Nephron progenitor cell (in vitro differentiated cells): ENCODE results near the gene EFCAB5.
"Not testable (repeated sequence)": the region's sequence is repeated elsewhere in the genome, so short reads cannot be mapped to it uniquely, and the experiment has no call there.

Experiments used
- DNase-seq: peaks from one replicate; pipeline ENCODE4 v3.0.0; 2021
- H3K27ac Mint-ChIP-seq: 2 replicates; pipeline ENCODE4 v1.8.0; 2021; ENCODE audit warnings: mild to moderate bottlenecking, moderate library complexity, mixed read lengths
- H3K27me3 Mint-ChIP-seq: 2 replicates; pipeline ENCODE4 v1.8.0; 2021; ENCODE audit warnings: mild to moderate bottlenecking, low read depth, mixed read lengths; ENCODE audit not compliant: poor library complexity
- H3K36me3 Mint-ChIP-seq: 2 replicates; pipeline ENCODE4 v1.8.0; 2021; ENCODE audit warnings: low read depth, mixed read lengths
- H3K4me1 Mint-ChIP-seq: 2 replicates; pipeline ENCODE4 v1.8.0; 2021; ENCODE audit warnings: mixed read lengths
- H3K4me3 Mint-ChIP-seq: 2 replicates; pipeline ENCODE4 v1.8.0; 2021; ENCODE audit warnings: mild to moderate bottlenecking, moderate library complexity, mixed read lengths
- H3K9me3 Mint-ChIP-seq: 2 replicates; pipeline ENCODE4 v1.8.0; 2021; ENCODE audit warnings: mild to moderate bottlenecking, moderate library complexity, mixed read lengths
- CTCF ChIP-seq: fragments of 200-600 bp; sonication (generic); IDR thresholded peaks from 2 replicates; pipeline ENCODE4 v1.5.0; 2021; ENCODE audit warnings: antibody characterized with exemption

Gene EFCAB5

GRCh38 chr17:29941334-29941733, at the start of gene EFCAB5:
Gene EFCAB5, plus strand, starts transcription at chr17:29941634. Its CDS starts 163 bp downstream, at chr17:29941797.
- Mint-ChIP-seq H3K4me1 (no peaks in the 10 kb centered on the region), H3K9me3 (no peaks in the 10 kb centered on the region), H3K27ac (no peak within 1 kb of the TSS), H3K4me3 (no peak within 1 kb of the TSS), H3K36me3 (no peaks in the 10 kb centered on the region), H3K27me3 (peaks cover 7% of the 10 kb centered on the region)
- TF ChIP-seq CTCF = no peak
- DNase-seq = no peak

GRCh38 chr17:29892201-29892600, 49.2 kb upstream of the EFCAB5 start:
- peaks cover 22% of the 10 kb centered on the region for H3K36me3 Mint-ChIP-seq

GRCh38 chr17:29897136-29897535, 44.3 kb upstream of the EFCAB5 start:
- not testable (repeated sequence) for H3K27ac Mint-ChIP-seq, H3K4me3 Mint-ChIP-seq, H3K36me3 Mint-ChIP-seq, DNase-seq, H3K27me3 Mint-ChIP-seq, H3K4me1 Mint-ChIP-seq
- H3K9me3 Mint-ChIP-seq = peaks cover 22% of the 10 kb centered on the region

More at GRCh38 chr17:29892201-29892600, 49.2 kb upstream of the EFCAB5 start:
- no peak overlapping the region for H3K27ac Mint-ChIP-seq
- no peak for TF ChIP-seq CTCF
- H3K27me3 Mint-ChIP-seq = no peaks in the 10 kb centered on the region
- H3K4me3 Mint-ChIP-seq = no peak overlapping the region
- no peaks in the 10 kb centered on the region for H3K4me1 Mint-ChIP-seq
- no peak for DNase-seq
- H3K9me3 Mint-ChIP-seq = peaks cover 14% of the 10 kb centered on the region

- TF ChIP-seq CTCF = no peak
- H3K27me3 Mint-ChIP-seq = peaks cover 5% of the 10 kb centered on the region
- peaks cover 26% of the 10 kb centered on the region for H3K36me3 Mint-ChIP-seq
- H3K9me3 Mint-ChIP-seq = peaks cover 38% of the 10 kb centered on the region
- no peak for DNase-seq
- H3K27ac Mint-ChIP-seq = no peak overlapping the region
- no peaks in the 10 kb centered on the region for H3K4me1 Mint-ChIP-seq
- no peak overlapping the region for H3K4me3 Mint-ChIP-seq
These were observed 38.0 kb upstream of the EFCAB5 start for GRCh38 chr17:29903471-29903870.

- H3K36me3 Mint-ChIP-seq = peaks cover 26% of the 10 kb centered on the region
- no peaks in the 10 kb centered on the region for H3K4me1 Mint-ChIP-seq
- H3K27ac Mint-ChIP-seq = no peak overlapping the region
- no peak overlapping the region for H3K4me3 Mint-ChIP-seq
- no peak for TF ChIP-seq CTCF
- peaks cover 32% of the 10 kb centered on the region for H3K9me3 Mint-ChIP-seq
- DNase-seq = no peak
- H3K27me3 Mint-ChIP-seq = peaks cover 5% of the 10 kb centered on the region
These were observed 36.2 kb upstream of the EFCAB5 start for GRCh38 chr17:29905086-29905878.

- no peaks in the 10 kb centered on the region for H3K4me1 Mint-ChIP-seq
- no peak overlapping the region for H3K27ac Mint-ChIP-seq
- no peak for DNase-seq
- H3K4me3 Mint-ChIP-seq = no peak overlapping the region
- peaks cover 32% of the 10 kb centered on the region for H3K9me3 Mint-ChIP-seq
- H3K27me3 Mint-ChIP-seq = peaks cover 5% of the 10 kb centered on the region
- H3K36me3 Mint-ChIP-seq = peaks cover 26% of the 10 kb centered on the region
- no peak for TF ChIP-seq CTCF
These were observed 35.6 kb upstream of the EFCAB5 start for GRCh38 chr17:29905879-29906167.
